HG03139 (cell line): Measurements from ENCODE around the gene MYO1D.

ENCODE experiments used
- ATAC-seq: cut with Tn5 transposase; IDR thresholded peaks from one replicate; pipeline ENCODE4 v1.9.1; 2021; ENCODE audit not compliant: unreplicated experiment

The MYO1D gene

GRCh38 chr17:32786169-32786568 is 90.8 kb downstream of the MYO1D start:
- no peak for ATAC-seq

DNA sequence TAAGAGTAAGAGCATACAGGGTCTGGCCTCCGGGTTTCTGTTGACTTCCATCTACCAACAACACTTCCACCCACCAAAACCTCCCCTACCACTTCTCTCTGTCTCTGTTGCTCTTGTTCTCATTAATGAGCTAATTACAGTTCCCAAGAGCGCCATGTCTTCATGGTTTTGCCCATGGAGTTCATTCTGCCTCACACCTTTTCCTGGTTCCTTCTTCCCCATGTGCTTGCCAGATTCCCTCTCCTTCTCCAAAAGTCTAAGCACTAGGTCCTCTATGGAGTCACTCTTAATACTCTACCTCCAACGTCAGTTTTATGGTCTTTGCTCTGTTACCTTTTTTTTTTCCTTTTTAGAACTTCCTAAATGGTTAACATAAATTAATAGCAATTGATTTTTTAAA is 92.8 kb downstream of the MYO1D start:
- ATAC-seq, result no peak

- no peak for ATAC-seq
Measured at GRCh38 chr17:32783602-32784001, 93.3 kb downstream of the MYO1D start.

- no peak for ATAC-seq
Measured at GRCh38 chr17:32780721-32781120, 96.2 kb downstream of the MYO1D start.

- ATAC-seq, result no peak
Measured at GRCh38 chr17:32777922-32778321, 99.0 kb downstream of the MYO1D start.

DNA sequence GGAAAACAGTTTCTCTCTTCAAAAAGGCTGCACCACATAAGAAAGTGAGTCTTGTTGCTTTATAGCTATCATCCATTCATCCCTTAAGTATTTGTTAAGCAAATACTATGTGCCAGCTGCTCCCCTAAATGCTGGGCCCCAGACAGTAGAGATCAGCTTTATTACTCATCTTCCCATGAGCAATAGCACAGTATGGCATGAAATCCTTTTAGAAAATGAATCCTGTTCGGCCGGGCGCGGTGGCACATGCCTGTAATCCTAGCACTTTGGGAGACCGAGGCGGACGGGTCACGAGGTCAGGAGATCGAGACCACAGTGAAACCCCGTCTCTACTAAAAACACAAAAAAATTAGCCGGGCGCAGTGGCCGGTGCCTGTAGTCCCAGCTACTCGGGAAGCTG is 99.5 kb downstream of the MYO1D start:
- no peak for ATAC-seq

GRCh38 chr17:32774695-32775084 is 102.2 kb downstream of the MYO1D start:
- ATAC-seq, result no peak

DNA sequence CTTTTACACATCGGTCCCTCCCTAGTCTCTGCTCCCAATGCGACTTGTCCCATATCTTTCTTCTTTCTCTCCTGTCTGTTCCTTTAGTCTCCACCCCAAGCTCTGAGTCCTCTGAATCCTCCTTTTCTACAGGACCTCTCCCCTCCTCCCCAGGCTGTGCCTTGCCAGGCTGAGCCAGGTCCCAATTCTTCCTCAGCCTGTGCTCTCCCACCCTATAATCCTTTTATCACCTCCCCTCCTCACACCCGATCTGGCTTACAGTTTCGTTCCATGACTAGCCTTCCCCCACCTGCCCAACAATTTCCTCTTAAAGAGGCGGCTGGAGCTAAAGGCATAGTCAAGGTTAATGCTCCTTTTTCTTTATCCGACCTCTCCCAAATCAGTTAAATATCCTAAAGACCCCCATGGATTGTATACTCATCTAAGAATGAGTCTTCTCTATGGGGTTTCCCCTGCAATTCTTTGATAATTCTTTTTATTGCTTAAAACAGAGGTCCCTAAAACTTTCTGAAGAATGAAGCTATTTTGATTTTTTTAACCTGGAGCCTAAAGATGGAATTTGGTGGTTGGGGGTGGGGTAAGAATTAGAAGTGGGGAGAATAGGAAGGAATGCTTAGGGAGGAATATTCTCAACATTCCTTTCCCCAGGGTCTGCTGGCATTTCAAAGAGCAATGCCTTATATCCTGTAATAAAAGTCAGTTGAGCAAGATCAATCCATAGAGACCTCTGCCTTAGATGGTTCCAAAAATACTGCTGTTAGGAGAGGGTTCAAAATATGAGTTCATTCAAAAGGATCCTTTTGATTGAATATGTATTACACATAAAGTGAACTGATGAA is 102.8 kb downstream of the MYO1D start:
- no peak for ATAC-seq

- no peak for ATAC-seq
Measured at GRCh38 chr17:32772453-32773025, 104.4 kb downstream of the MYO1D start.

GRCh38 chr17:32771396-32771795 is 105.5 kb downstream of the MYO1D start:
- ATAC-seq, result no peak

DNA sequence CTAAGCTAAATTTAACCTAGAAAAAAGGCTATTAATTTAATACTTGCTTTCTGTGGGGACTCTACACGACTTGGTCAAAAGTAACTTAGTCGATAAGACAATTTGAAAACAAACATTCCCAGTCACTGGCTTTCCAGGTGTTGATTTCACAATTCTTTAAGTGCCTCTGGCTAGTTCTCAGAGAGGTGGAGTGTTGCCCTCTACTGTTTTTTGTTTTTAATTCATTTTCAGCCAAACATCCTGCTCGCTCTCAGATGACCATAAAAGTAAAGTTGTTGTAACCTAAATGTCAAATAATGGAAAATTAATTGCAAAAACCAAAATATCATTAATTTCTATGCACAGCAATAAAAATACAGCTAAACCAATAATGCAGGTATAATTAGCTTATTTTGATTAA is 107.1 kb downstream of the MYO1D start:
- ATAC-seq, result no peak

DNA sequence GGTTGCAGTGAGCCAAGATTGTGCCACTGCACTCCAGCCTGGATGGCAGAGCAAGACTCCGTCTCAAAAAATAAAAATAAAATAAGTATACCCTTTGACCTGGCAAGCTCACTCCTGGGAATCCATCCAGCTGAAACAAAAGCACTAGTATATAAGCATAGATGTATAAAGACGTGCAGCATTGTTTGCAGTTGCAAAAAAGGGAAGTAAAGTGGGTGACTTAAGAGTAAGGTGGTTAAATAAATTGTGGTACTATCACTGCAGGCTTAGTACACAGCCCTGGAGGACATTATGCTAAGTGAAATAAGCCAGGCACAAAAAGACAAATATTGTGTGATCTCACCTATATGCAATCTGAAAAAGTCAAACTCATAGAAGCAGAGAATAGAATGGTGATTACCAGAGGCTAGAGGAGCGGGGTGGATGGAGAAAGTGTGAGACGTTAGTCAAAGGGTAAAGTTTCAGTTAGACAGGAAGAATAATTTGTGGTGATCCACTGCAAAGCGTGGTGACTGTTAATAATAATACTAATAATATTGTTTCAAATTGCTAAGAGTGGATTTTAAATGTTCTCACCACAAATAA is 113.0 kb downstream of the MYO1D start:
- ATAC-seq, result no peak

- ATAC-seq, result no peak
Measured at GRCh38 chr17:32759476-32759875, 117.4 kb downstream of the MYO1D start.

DNA sequence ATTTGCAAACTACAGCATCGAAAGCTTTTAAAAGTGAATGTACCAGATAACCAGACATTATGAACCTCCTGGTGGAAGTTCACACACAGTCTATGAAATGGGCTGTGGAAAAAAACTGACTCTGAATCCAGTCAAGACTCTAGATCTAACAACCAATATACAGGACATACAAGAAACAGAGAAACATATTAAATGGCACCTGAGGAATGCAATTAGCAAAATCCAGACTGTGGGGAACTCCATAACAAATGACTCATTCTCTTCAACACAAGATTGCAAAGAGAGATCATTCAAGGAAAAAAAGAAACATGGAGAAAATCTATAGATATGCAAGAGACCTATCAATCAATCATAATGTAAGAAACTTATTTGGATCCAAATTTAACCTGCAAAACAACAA is 119.0 kb downstream of the MYO1D start:
- ATAC-seq, result no peak

DNA sequence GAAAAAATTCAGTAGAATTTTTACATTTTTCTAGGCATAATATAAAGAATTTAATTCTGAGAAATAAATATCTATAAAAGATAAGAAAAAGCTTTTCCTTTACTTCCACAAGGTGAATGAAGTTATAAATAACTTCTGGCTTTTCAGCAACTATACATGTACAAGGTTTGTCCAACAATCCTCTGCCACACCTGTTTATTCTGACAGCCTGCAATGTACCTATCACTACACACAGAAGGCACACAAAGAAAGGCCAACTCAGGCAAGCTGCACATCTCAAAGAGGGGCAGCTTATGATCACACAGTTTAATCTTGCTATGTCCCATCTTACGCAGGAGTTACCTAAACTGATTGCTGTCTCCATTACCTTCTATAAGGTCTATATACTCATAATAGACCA is 120.2 kb downstream of the MYO1D start:
- ATAC-seq, result no peak

GRCh38 chr17:32755045-32755805 is 121.7 kb downstream of the MYO1D start:
- no peak for ATAC-seq

GRCh38 chr17:32752934-32753333 is 124.0 kb downstream of the MYO1D start:
- no peak for ATAC-seq

DNA sequence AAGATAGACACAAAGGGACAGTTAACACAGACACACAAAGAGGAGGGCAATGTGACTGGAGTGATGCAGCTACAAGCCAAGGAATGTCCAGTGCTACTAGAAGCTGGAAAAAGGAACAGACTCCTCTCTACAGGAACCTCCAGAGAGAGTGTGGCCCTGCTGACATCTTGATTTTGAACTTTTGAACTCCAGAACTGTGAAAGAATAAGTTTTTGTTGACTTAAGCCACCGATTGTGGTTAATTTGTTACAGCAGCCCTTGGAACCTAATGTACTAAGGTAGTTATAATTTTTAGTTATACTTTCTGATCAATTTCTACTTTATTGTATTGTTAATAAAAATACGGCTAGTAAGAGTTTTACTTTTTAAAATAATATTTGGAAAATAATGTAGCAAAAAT is 129.1 kb downstream of the MYO1D start:
- ATAC-seq, result no peak

- ATAC-seq, result no peak
Measured at GRCh38 chr17:32746698-32747097, 130.2 kb downstream of the MYO1D start.

GRCh38 chr17:32746280-32746679 is 130.6 kb downstream of the MYO1D start:
- no peak for ATAC-seq

DNA sequence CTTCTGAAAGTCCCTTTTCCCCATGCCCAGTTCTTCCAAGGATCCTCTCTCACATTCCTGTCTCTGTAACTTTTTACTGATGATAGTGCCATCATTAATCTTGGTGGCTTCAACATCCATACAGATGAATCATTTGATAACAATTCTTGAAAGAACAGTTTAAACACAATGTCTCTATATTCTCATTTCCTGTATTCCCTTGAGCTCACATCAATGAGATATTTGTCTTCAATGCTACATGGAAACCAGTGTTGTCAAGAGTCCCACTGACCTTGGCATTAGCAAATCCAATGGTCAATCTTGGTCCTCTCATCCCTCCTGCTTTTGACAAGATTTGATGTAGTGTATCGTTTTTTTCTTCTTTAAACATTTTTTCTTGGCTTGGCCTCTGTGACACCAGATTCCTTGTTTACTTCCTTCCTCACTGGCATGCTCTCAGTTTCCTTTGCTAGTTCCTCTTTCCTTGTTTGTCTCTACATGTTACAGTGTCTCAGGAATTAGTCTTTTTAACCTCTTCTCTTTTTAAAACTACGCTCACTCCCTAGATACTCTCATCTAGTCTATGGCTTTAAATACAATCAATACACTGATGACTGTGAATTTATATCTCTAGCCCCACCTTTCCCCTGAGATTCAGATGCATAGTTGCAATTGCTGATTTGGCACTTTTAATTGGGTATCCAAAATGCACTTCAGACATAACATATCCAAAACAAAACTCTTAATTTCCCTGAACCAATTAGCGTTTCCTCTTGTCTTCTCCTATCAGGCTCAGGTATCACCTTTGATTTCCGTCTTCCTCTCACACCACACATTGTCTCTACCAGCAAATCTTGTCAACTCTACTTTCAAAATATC is 134.0 kb downstream of the MYO1D start:
- no peak for ATAC-seq
